ENCODE data around the gene TBC1D5.

- TF ChIP-seq EZH2 (IDR thresholded peaks at IDR 0.05) (no peak), FOXP2 (optimal IDR thresholded peaks at IDR 0.05; ENCODE audit: control extremely low read depth, extremely low read length, insufficient read depth) (no peak), POLR2AphosphoS5 (IDR thresholded peaks at IDR 0.05; ENCODE audit: borderline replicate concordance, low read depth, low read length) (no peak)
Measured at GRCh38 chr3:17640466-17640865, 102.0 kb downstream of the TBC1D5 start.
